GM21529 (cell line): ENCODE results near the gene PSME1.

Experiments used
- ATAC-seq: cut with Tn5 transposase; IDR thresholded peaks from one replicate; pipeline ENCODE4 v1.9.1; 2021; ENCODE audit not compliant: unreplicated experiment

The PSME1 gene

DNA sequence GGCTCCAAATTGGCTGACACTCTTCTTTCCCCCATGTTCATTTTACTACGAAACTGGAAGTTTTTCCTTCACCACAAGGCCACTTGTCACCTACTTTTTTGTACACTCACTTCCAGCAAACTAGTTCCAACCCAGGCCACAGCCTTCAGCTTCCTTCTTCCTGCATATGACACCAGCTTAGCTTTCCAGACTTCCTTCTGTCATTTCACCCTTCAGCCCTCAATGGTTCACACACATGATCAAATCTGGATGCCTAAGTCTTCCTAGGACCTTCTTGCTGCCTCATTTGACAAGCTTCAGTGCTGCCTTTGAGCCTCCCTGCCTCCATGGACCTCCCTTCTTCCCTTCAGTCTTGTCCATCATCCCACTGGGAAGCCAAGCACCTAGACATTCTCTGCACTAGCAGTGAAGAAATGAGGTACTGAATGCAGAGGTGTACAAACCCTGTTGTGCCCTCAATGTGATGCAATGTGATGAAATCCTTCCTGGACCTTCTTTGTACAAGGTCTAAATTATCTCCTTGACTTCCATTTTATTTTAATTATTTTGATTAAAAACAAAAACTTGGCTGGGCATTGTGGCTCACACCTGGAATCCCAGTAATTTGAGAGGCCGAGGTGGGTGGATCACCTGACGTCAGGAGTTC, 31.6 kb downstream of the PSME1 start:
- ATAC-seq = no peak

DNA sequence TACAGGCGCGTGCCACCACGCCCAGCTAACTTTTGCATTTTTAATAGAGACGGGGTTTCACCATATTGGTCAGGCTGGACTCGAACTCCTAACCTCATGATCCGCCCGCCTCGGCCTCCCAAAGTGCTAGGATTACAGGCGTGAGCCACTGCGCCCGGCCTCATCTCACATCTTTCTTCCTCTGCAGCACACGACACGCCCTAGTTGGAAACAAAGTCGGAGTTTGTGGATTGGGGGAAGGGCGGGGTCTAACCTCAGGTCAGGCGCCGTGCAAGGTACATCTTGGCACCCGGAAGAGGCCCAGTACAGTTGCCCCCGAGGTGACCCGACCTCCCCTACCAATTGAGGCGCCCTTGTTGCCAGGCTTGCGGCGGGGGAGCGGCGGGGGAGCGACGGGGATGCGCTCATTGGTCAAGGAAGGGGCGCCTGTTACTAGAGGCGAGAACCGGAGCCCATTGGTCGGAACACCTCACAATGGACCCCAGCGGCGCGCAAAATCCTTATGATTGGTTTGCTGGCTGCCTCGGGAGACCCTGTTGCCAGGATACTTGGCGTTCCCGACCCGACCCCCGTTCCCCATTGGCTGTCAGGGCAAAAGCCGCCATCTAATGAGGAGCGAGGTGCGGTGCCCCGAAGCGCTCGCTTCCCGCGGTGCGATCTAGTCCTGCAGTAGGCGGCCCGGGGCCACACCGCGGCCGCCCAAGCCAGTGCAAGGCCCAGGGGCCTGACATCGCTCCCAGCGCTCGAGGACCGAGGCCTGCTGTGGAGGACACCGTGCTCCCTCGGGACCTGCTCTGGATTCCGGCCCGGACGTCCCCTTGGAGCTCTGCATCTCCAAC, 35.6 kb downstream of the PSME1 start, which contains the start of gene REC8:
REC8 (plus strand) TSS at position 659 of the 839 bp plus-strand sequence. CDS start 473 bp downstream, outside the sequence.
- ATAC-seq = peak; percentile 86

DNA sequence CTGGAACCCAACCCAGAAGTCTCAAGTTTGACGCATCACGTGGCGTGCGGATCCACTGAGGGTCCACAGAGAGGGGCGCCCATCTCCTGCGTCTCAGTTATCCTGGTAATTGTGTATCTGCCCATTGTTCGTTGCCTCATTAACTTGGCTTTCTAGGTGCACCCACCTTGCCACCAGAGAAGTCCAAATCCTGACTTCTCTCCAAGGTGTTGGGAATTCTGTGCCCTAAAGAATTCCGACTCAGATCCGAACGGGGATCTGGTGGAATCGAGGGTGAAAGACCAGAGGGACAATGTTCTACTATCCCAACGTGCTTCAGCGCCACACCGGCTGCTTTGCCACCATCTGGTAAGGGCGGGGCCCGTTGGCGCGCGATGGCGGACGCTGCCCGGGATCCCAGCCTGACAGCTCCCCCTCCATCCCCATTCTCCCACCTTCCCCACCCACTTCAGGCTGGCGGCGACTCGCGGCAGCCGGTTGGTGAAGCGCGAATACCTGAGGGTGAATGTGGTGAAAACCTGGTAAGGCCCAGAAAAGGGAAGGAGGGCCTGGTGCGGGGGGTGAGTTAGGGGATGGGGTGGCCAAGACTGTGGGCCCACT, 36.4 kb downstream of the PSME1 start:
- ATAC-seq = no peak

DNA sequence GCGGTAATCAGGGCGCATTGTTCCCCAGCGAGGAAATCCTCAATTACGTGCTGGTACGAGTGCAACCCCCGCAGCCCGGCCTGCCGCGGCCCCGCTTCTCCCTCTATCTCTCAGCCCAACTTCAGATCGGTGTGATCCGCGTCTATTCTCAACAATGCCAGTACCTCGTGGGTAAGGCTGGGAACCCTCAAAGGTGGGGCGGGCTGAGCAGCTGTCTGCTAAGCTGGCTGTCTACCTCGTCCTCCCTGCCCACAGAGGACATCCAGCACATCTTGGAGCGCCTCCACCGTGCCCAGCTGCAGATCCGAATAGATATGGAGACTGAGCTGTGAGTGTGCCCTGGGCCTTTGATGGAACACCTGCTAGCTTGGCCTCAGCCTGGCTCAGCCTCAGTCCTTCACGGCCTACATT, 36.9 kb downstream of the PSME1 start:
- no peak for ATAC-seq

DNA sequence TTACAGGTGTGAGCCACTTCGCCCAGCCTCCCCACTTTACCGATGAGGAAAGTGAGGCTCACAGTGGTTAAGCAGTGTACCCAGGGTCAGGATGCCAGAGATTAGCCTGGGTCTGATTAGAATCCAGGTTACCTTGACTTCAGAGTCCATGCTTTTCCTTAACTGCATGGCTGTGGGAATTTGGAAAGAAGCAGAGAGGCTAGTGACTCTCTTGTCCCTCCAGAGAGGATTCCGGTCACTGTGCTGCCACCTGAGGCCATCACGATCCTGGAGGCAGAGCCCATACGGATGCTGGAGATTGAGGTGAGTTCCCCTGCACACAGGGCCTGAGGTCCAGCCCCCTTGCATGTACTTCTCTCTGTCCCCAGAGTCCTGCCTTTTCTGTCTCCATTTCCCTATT, 40.6 kb downstream of the PSME1 start:
- ATAC-seq = no peak

DNA sequence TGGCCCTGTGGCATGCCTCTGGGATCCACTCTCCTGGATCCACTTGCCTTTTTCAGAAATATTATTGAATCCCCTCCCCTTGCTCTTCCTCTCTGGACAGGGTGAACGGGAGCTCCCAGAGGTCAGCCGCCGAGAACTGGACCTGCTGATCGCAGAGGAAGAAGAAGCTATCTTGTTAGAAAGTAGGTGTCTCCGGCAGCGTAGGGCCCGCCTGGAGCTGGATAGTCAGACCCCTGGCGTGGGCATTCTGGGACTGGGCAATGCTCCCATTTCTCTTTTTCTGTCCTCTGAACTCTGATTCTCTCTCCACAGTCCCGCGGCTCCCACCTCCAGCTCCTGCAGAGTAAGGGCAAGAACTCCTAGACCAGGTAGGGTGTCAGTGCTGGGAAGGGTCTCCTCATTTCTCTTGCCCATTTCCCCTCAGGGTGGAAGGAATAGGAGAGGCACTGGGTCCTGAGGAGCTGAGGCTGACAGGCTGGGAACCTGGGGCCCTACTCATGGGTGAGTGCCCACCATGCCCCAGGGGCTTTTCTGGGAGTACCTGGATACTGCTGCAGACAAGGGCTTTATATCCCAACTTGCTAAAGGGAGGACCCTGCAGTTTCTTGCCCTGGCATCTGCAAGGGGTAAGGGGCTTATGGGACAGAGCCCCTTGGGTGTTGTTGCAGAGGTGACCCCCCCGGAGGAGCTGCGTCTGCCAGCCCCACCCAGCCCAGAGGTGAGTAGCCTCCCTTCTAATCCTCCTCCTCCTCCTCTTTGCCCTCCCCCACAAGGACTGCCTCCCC, 41.2 kb downstream of the PSME1 start:
- no peak for ATAC-seq

DNA sequence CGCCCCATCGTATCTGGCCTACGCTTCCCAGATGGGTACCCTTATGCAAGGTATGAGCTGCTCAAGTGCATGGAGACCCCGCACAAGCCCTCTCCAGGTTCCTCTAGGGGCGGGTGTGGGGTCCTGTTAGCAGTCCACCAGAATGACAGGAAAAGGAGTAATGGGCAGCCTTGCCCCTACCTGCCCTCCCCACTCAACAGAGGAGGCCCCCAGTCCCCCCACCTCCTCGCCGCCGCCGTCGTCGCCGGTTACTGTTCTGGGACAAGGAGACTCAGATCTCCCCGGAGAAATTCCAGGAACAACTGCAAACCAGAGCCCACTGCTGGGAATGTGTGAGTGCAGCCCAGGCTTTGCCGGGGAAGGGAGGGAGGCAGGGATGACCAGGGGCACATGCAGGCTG, 41.9 kb downstream of the PSME1 start:
- no peak for ATAC-seq

DNA sequence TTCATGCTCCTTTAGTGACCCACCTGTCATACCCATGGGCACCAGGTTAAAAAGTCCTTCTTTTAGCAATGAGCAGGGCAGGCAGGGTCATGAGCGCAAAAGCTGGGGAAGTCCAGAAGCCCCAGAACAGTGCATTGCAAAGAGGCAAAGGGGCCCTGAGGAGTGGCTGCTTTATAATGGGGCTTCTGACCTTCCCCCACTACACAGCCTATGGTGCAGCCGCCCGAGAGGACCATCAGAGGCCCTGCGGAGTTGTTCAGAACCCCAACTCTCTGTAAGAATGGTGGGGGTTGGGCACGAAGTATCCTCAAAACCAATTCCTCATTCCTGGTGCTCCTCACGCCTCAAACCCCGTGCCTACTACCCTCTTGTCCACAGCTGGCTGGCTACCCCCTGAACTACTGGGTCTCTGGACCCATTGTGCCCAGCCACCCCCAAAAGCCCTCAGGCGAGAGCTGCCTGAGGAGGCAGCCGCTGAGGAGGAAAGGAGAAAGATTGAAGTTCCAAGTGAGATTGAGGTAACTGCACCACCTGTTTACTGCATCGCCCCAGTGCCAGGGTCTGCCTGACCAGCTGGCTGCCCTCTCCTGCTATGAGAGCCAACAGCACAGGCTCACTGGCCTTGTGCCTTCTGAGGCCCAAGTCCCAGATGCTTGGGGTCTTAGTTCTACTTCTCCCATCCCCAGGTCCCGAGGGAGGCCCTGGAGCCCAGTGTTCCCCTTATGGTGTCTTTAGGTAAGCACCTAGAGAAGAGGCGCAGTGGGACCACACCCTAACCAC, 42.6 kb downstream of the PSME1 start:
- ATAC-seq = no peak

DNA sequence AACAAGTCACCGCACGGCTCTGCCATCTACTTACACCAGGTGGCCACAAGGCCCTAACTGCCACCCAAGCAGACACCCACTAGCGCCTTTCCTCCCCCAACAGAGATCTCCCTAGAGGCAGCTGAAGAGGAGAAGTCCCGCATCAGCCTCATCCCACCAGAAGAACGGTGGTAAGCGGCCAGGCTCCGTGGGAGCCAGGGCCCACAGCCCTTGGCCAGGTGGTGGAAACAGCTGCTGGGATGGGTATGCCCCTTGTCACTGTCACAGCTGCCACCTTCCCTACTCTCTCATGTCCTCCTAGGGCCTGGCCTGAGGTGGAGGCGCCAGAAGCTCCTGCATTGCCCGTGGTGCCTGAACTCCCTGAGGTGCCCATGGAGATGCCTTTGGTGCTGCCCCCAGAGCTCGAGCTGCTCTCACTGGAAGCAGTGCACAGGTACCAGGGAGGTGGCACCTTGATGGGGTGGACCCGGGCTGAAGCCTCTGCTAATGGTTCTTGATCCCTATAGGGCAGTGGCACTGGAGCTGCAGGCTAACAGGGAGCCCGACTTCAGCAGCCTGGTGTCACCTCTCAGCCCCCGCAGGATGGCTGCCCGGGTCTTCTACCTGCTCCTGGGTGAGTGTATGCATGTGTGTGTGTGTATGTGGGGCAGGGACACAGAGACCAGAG, 43.4 kb downstream of the PSME1 start:
- ATAC-seq = no peak

DNA sequence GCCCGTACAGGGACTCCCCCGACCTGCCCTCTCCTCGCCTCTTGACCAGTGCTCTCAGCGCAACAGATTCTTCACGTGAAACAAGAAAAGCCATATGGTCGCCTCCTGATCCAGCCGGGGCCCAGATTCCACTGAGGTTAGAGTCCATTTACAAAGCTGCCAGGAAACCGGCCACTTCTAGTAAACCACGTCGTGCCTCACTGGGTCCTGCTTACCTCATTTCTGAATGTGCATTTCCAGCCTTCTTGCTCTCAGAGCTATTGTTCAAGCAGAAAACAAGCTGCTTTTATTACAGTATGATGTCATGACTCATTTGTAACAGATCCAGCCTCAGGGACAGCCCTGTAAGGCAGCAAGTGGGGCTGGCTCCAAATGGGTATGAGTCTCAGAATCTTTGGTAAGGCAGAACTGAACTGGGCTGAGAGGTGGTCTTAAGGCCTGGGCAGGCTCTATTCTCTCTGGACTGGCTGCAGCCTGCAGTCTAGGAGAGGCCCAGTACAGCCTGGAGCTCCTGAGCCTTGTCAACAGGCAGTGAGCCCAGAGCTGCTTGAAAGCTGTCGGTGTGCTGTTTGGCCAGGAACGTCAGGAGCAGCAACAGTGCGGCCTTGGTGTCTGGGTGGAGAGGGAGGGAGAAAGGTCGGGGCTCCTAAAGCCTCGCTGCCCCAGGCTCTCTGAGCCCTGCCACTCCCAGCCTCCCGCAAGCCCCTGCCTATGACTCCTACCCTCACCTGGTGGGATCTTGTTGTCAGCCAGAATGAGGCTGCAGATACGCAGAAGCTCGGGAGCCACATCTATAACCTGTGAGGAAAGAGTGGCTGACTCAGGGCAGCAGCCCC, 44.2 kb downstream of the PSME1 start:
- no peak for ATAC-seq

DNA sequence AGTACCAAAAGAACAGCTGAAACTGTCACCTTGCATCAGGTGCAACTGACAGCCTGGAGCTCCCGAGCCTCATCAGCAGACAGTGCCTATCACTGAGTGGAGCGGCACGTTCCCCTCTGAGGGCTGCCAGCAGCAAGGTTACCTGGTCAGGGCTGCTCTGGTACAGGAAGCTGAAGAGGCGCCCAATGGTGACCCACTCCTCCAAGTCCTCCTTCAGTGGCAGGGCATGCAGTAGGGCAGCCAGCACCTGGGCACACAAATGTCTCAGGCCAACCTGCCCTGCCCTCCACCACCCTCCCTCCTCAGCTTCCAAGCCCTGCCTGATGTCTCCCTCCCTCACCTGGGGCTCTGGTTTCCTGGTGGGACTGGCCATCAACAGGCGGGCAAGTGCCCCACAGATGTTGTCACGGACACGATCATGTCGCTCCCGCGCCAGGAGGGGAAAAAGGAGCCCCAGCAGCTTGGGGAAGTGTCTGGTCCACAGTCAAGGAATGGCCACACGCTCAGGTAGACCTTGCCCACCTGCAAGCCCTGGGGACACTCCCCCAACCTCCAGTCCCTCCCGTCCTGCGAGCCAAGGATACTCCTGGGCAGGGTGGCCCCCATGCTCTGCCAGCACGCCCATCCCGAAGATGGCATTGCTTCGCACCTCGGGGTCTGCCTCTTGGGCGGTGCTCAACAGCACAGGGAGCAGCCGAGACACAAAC, 45.5 kb downstream of the PSME1 start:
- ATAC-seq = no peak

DNA sequence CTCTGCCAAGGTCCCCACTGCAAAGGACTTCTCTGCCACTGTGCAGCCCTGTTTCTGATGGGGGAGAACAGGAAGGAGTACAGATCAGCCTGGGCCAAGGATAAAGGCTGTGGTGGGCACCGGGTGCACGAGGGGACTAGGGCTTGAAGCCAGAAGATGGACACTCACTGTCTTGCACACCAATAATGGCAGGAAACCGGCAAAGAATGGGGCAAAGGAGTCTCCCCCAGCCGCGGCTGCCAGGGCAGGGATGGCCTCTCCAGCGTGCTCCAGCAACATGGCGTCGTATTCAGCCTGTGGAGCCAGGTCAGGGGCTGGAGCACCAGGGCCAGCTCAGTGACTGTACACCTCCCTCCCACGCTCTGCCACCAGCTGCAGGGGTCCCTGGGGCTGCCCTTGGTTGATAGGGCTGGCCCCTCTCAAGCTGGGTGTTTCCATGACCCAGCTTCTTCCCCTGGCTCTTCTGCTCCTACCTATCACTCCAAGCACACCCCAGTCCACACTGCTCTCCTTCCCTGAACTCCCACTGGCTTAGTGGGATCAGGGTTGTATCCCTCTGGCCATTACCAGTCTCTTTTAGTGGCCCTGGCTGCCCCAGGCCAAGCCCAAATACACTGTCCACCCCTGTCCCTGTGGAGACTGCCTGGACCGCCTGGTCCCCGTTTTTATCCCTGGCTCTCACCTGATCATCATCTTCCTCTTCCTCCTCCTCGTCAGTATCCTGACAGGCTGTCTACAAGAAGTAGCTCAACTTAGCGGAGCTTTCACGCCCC, 46.3 kb downstream of the PSME1 start:
- no peak for ATAC-seq

DNA sequence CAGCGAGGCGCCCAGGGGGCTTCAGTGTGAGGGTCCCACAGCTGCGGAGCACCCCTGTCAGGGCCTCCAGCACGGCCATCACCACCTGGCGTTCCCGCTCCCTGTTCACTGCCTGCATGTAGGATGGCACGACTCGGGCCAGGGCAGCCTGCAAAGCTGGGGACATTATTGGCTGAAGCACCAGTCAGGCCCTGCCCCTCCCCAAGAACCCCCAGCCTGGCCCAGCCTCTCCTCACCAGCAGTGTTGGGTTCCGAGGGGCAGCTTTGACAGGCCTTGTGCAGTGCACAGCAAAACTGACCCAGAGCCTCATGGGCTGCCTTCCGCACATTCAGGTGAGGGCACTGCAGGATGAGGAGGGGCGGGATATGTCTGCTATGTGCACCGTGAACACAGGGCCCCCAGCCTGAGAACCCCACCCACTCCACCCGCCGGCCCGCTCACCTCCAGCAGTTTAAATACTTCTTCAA, 47.1 kb downstream of the PSME1 start:
- no peak for ATAC-seq

DNA sequence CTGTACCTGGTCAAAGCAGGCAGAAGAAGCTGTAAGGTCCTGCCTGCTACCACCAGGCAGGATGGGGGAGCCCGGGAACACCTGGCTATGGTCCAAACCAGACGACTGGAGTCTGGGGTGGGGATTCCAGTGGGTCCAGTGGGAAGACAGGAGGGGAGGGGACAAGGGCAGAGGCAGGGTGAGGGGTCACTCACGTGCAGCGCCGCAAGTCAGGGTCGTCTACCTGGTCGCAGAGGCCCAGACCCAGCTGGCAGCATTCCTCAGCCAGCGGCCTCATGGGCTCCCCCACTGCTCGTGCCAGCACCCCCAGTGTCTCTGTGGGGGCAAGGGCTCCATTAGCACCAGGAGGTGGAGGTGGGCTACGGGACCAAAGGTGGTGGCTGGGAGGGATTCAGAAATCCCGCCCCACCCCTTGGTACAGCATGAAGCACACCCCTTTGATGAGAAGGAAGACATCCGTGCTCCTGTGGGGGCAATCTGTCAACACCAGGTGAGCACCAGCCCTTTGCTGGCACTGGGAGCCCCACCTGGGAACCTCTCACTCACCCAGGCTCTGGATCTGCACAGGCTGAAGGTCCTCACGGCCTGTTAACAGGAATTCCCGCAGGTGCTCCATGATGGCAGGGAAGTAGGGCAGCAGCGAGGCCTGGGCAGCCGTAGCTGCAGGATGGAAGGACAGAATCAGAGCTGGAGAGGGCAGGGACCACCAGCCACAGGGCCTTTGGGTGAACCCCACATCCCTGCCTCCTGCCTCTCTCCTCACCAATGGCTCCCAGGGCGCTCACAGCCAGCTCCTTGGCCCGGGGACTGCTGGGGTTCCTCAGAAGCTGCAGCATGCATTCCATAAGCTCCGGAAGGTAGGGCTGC, 48.3 kb downstream of the PSME1 start:
- ATAC-seq = no peak

DNA sequence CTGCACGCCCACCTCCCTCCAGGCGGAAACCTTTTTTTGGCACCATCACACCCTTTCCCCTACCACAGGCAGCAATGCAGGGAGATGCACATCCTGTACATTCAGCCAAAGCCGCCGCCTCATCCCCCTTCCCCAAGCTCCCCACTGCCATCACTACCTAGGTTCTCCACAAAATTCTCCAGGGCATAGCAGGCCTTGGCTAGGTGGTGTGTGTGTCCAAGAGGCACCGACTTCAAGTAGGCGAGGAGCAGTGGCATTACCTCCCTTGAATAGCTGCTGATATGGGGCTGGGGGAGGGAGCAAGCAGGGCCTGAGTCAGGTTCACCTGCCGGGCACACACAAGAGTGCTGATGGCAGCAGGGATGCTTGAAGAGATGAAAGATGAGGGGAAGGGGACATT, 49.0 kb downstream of the PSME1 start:
- no peak for ATAC-seq

DNA sequence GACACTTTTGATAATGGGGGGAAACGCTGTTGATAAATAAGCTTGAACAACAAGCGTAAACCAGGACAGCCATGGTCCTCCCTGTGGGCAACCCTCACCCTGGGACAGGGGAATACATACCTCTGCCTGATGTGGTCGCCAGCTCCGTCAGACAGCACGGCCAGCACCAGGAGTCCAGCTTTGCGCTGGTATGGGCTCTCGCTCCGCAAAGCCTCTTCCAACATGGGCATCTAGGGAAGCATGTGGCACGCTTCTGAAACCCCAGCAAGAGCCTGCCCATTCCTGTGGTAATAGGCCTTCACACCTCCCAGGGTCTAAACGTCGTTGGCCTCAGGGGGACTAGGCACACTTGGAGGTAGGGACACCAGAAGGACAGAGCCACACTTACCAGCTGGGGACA, 49.7 kb downstream of the PSME1 start:
- no peak for ATAC-seq
